ENCODE results near the gene HOXB4.
A peak's percentile ranks its signal among the peaks of the same experiment; 100 is the strongest.

Gene HOXB4

GRCh38 chr17:48556576-48557401 is 21.4 kb downstream of the HOXB4 start:
- no peak for DNase-seq

- DNase-seq = no peak
Measured at GRCh38 chr17:48556229-48556575, 21.9 kb downstream of the HOXB4 start.

- DNase-seq = peak; percentile 82
Measured at GRCh38 chr17:48555258-48556228, 22.6 kb downstream of the HOXB4 start.

GRCh38 chr17:48554412-48555257 is 23.5 kb downstream of the HOXB4 start:
- DNase-seq = peak; percentile 67

GRCh38 chr17:48553826-48554225 is 24.3 kb downstream of the HOXB4 start:
- DNase-seq = peak; percentile 38

GRCh38 chr17:48553190-48553547 is 25.0 kb downstream of the HOXB4 start:
- DNase-seq = no peak

GRCh38 chr17:48552466-48553189 is 25.5 kb downstream of the HOXB4 start:
- no peak for DNase-seq

- no peak for DNase-seq
Measured at GRCh38 chr17:48551596-48552465, 26.3 kb downstream of the HOXB4 start.

- no peak for DNase-seq
Measured at GRCh38 chr17:48551214-48551555, 27.0 kb downstream of the HOXB4 start.

- DNase-seq = no peak
Measured at GRCh38 chr17:48550502-48551213, 27.5 kb downstream of the HOXB4 start.

- no peak for DNase-seq
Measured at GRCh38 chr17:48549914-48550501, 28.1 kb downstream of the HOXB4 start.

- no peak for DNase-seq
Measured at GRCh38 chr17:48549281-48549630, 28.9 kb downstream of the HOXB4 start.

- DNase-seq = peak; percentile 58
Measured at GRCh38 chr17:48548523-48549280, 29.4 kb downstream of the HOXB4 start.

GRCh38 chr17:48547808-48548522 is 30.2 kb downstream of the HOXB4 start:
- peak; percentile 59 for DNase-seq

- peak; percentile 85 for DNase-seq
Measured at GRCh38 chr17:48546924-48547807, 31.0 kb downstream of the HOXB4 start.

GRCh38 chr17:48546137-48546923 is 31.8 kb downstream of the HOXB4 start:
- no peak for DNase-seq

- DNase-seq = no peak
Measured at GRCh38 chr17:48545539-48545938, 32.6 kb downstream of the HOXB4 start.

Measured in DMS79 treated with DMSO at 0.1 percent for 48 hours (cell line).